ENCODE measurements around the gene TBP. TPM values are rescaled to one million over a fixed set of nuclear protein-coding genes. Genes with fewer than 3 reads are reported as not detected.

TBP gene
- polyA plus RNA-seq, 2 of the 4 experiments (the other 2 are of a cell fraction), result 12.3 to 19.9 TPM

- no peak for DNase-seq (ENCODE audit: low read depth in 1 of 2, low spot score in 1 of 2)
- H3K9me3 ChIP-seq, result no peaks in the 10 kb centered on the region
- no peak overlapping the region for H3K4me2 ChIP-seq
- ChIA-PET CTCF (interaction anchor here (0.8 to 1.5 kb wide), 3 partner anchors 17 to 1554 kb away, joined by 4 read pairs; no protein-coding TSS in a partner anchor), POLR2A (no interaction called here)
- no peak overlapping the region for H3K27ac ChIP-seq
- FAIRE-seq, result no peak
- no peaks in the 10 kb centered on the region for H3K4me1 ChIP-seq
- 88% methylated on average over 20 of the region's 20 CpGs for whole genome bisulfite sequencing (ENCODE audit: missing lambda C conversion rate)
- H3K4me3 ChIP-seq, result no peak overlapping the region
- ATAC-seq, result no peak
- no peak for TF ChIP-seq MAFK (IDR thresholded peaks at IDR 0.05; ENCODE audit: partially characterized antibody)
- TF ChIP-seq FOSL2 (IDR thresholded peaks at IDR 0.05), result no peak
- no peak for TF ChIP-seq FOSL2 (CRISPR knock-in tag; IDR thresholded peaks at IDR 0.05)
- no peak for TF ChIP-seq NR3C1 (IDR thresholded peaks at IDR 0.05)
- TF ChIP-seq E2F6 (IDR thresholded peaks at IDR 0.05; ENCODE audit: borderline replicate concordance, low read depth), result no peak
- no peak for TF ChIP-seq ELK1 (IDR thresholded peaks at IDR 0.05; ENCODE audit: low read depth, low read length)
- TF ChIP-seq SMC3 (IDR thresholded peaks at IDR 0.05), result no peak
Measured at GRCh38 chr6:170510631-170511030, 43.5 kb upstream of the TBP start.

- Histone ChIP-seq H3K9me3 (no peaks in the 10 kb centered on the region), H3K27ac (no peak overlapping the region), H3K4me2 (no peak overlapping the region), H3K4me3 (no peak overlapping the region), H3K4me1 (no peaks in the 10 kb centered on the region)
- ChIA-PET CTCF (interaction anchor here (1.4 to 1.9 kb wide), 2 partner anchors 18 to 680 kb away, joined by 3 to 5 read pairs; no protein-coding TSS in a partner anchor), POLR2A (no interaction called here)
- no peak for DNase-seq (ENCODE audit: low read depth in 1 of 2, low spot score in 1 of 2)
- ATAC-seq, result no peak
- TF ChIP-seq JUN (IDR thresholded peaks at IDR 0.05) (no peak), ZC3H11A (IDR thresholded peaks at IDR 0.05) (no peak), USF2 (IDR thresholded peaks at IDR 0.05) (no peak), CTCF (IDR thresholded peaks at IDR 0.05) (no peak), PHF8 (IDR thresholded peaks at IDR 0.05; ENCODE audit: borderline replicate concordance, low read depth) (no peak), KDM1A (IDR thresholded peaks at IDR 0.05; ENCODE audit: low read depth) (no peak), CEBPB (IDR thresholded peaks at IDR 0.05) (no peak), RCOR1 (IDR thresholded peaks at IDR 0.05; ENCODE audit: low read depth, low read length) (no peak), RARB (CRISPR knock-in tag; IDR thresholded peaks at IDR 0.05) (no peak), POLR2AphosphoS2 (conservative IDR thresholded peaks at IDR 0.05; ENCODE audit: low read length) (no peak)
- 36% methylated on average over 4 of the region's 4 CpGs for WGBS (ENCODE audit: missing lambda C conversion rate)
- no peak for FAIRE-seq
Measured at GRCh38 chr6:170512249-170512648, 41.9 kb upstream of the TBP start.

- FAIRE-seq (no peak), DNase-seq (ENCODE audit: low read depth in 1 of 2, low spot score in 1 of 2) (no peak), ATAC-seq (no peak)
- WGBS (ENCODE audit: missing lambda C conversion rate), result 70% methylated on average over 1 of the region's 1 CpG
- Histone ChIP-seq H3K9me3 (no peaks in the 10 kb centered on the region), H3K27ac (no peak overlapping the region), H3K4me2 (no peak overlapping the region), H3K4me1 (no peaks in the 10 kb centered on the region), H3K4me3 (no peak overlapping the region)
- ChIA-PET CTCF (no interaction called here), POLR2A (no interaction called here)
- no peak for TF ChIP-seq MAX (IDR thresholded peaks at IDR 0.05)
- TF ChIP-seq EP300 (IDR thresholded peaks at IDR 0.05), result no peak
- no peak for TF ChIP-seq HOXB5 (CRISPR knock-in tag; IDR thresholded peaks at IDR 0.05)
- TF ChIP-seq EHMT2 (IDR thresholded peaks at IDR 0.05; ENCODE audit: low read depth), result no peak
- TF ChIP-seq RAD21 (conservative IDR thresholded peaks at IDR 0.05 in 1 of 2, IDR thresholded peaks at IDR 0.05 in 1 of 2), result no peak
- TF ChIP-seq JUNB (IDR thresholded peaks at IDR 0.05), result no peak
- TF ChIP-seq CTCF (IDR thresholded peaks at IDR 0.05), result no peak
- no peak for TF ChIP-seq BHLHE40 (IDR thresholded peaks at IDR 0.05; ENCODE audit: low read depth, low read length)
- TF ChIP-seq E2F6 (IDR thresholded peaks at IDR 0.05; ENCODE audit: borderline replicate concordance, low read depth), result no peak
- no peak for TF ChIP-seq SREBF2 (IDR thresholded peaks at IDR 0.05)
- TF ChIP-seq TFCP2L1 (CRISPR knock-in tag; IDR thresholded peaks at IDR 0.05), result no peak
- no peak for TF ChIP-seq ATOH8 (CRISPR knock-in tag; IDR thresholded peaks at IDR 0.05; ENCODE audit: low read depth)
- no peak for TF ChIP-seq PHF8 (IDR thresholded peaks at IDR 0.05; ENCODE audit: borderline replicate concordance, low read depth)
- TF ChIP-seq POLR2A (IDR thresholded peaks at IDR 0.05; ENCODE audit: low read length), result no peak
- no peak for TF ChIP-seq KDM1A (IDR thresholded peaks at IDR 0.05; ENCODE audit: low read depth)
Measured at GRCh38 chr6:170514908-170515307, 39.3 kb upstream of the TBP start.
